ENCODE measurements around the gene SMG5. TPM values are rescaled to one million over a fixed set of nuclear protein-coding genes. Genes with fewer than 3 reads are reported as not detected.

Gene SMG5
- total RNA-seq, 1 donor from 2014 or later, result 122 TPM

- H3K36me3 Mint-ChIP-seq (ENCODE audit: low read depth), result peaks cover 5% of the 10 kb centered on the region
- H3K9me3 Mint-ChIP-seq, result no peaks in the 10 kb centered on the region
- no peaks in the 10 kb centered on the region for H3K27me3 Mint-ChIP-seq (ENCODE audit: low read depth)
- TF ChIP-seq CTCF (conservative IDR thresholded peaks at IDR 0.05), result no peak
- H3K27ac Mint-ChIP-seq (ENCODE audit: unreplicated experiment), result no peak overlapping the region
- no peaks in the 10 kb centered on the region for H3K4me1 Mint-ChIP-seq
- no peak overlapping the region for H3K4me3 Mint-ChIP-seq
- DNase-seq (ENCODE audit: low read depth, low spot score), result no peak
Measured at GRCh38 chr1:156203331-156203730, 79.3 kb downstream of the SMG5 start.

- H3K27ac Mint-ChIP-seq (ENCODE audit: unreplicated experiment), result no peak overlapping the region
- no peaks in the 10 kb centered on the region for H3K9me3 Mint-ChIP-seq
- H3K27me3 Mint-ChIP-seq (ENCODE audit: low read depth), result no peaks in the 10 kb centered on the region
- H3K36me3 Mint-ChIP-seq (ENCODE audit: low read depth), result peaks cover 5% of the 10 kb centered on the region
- no peak for TF ChIP-seq CTCF (conservative IDR thresholded peaks at IDR 0.05)
- H3K4me1 Mint-ChIP-seq, result peaks cover 5% of the 10 kb centered on the region
- no peak for DNase-seq (ENCODE audit: low read depth, low spot score)
- no peak overlapping the region for H3K4me3 Mint-ChIP-seq
Measured at GRCh38 chr1:156200044-156200443, 82.6 kb downstream of the SMG5 start.

Other genes starting within 250 kb of the SMG5 start
- 70.4 and 78.0 TPM in 2 replicates for gene UBQLN4, start 229.0 kb downstream of the SMG5 start, total RNA-seq
- 49.4 and 55.6 TPM in 2 replicates for gene LAMTOR2, start 228.0 kb downstream of the SMG5 start, total RNA-seq
- not detected in 2 replicates for gene RAB25, start 221.7 kb downstream of the SMG5 start, total RNA-seq
- gene MEX3A, start 200.4 kb downstream of the SMG5 start, total RNA-seq, result 114 and 120 TPM in 2 replicates
- 51.0 and 51.7 TPM in 2 replicates for gene LMNA, start 168.1 kb downstream of the SMG5 start, total RNA-seq
- gene SEMA4A, start 129.2 kb downstream of the SMG5 start, total RNA-seq, result 1.3 and 2.1 TPM in 2 replicates
- gene SLC25A44, start 88.7 kb downstream of the SMG5 start, total RNA-seq, result 19.1 and 22.7 TPM in 2 replicates
- 82.5 and 83.3 TPM in 2 replicates for gene PMF1, start 69.8 kb downstream of the SMG5 start, total RNA-seq
- 2.5 and 3.0 TPM in 2 replicates for gene BGLAP, start 40.6 kb downstream of the SMG5 start, total RNA-seq
- 15.8 and 17.1 TPM in 2 replicates for gene PAQR6, start 34.8 kb downstream of the SMG5 start, total RNA-seq
- 4.3 and 4.6 TPM in 2 replicates for gene TMEM79, start 1.5 kb upstream of the SMG5 start, total RNA-seq
- 34.2 and 38.0 TPM in 2 replicates for gene GLMP, start 12.9 kb upstream of the SMG5 start, total RNA-seq
- gene VHLL, start 16.5 kb upstream of the SMG5 start, total RNA-seq, result 0.77 TPM in 1 of 2 replicates, not detected in the other
- 343 and 346 TPM in 2 replicates for gene CCT3, start 55.5 kb upstream of the SMG5 start, total RNA-seq
- 0.66 and 1.0 TPM in 2 replicates for gene TSACC, start 55.7 kb upstream of the SMG5 start, total RNA-seq
- gene RHBG, start 86.4 kb upstream of the SMG5 start, total RNA-seq, result not detected in 2 replicates
- gene MEF2D, start 217.9 kb upstream of the SMG5 start, total RNA-seq, result 12.2 and 17.3 TPM in 2 replicates

Data from neural crest cell (in vitro differentiated cells).